ENCODE data around the gene SMIM24. TPM values are rescaled to one million over a fixed set of nuclear protein-coding genes. Genes with fewer than 3 reads are reported as not detected.

SMIM24 gene

DNA sequence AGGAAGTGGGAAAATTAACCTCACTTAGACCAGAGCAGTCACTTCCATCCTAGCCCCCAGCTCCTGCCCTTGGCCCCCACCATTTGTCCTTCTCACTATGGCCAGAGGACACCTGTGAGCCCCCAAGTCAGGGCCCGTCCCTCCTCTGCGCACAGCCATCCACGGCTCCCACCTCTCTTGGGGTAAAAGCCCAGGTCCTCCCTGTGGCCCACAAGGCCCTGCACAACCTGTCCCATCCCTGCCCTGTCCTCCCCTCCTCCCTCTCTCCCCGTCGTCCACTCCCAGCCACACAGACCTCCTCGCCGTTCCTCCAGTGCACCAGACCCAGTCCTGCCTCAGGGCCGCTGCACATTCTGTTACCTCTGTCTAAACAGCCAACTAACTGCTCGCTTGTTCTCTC lies 53.9 kb downstream of the SMIM24 start:
- Histone ChIP-seq H3K27ac (ENCODE audit: low read length, poor library complexity, severe bottlenecking) (no peak overlapping the region), H3K4me2 (ENCODE audit: low read length, poor library complexity, severe bottlenecking) (no peak overlapping the region), H3K9ac (ENCODE audit: low read length) (no peak overlapping the region), H3K27me3 (ENCODE audit: control insufficient read depth in 1 of 2, insufficient read depth in 1 of 2, low read length in 2 of 2) (no peaks in the 10 kb centered on the region), H3K18ac (ENCODE audit: low read depth in 1 of 2, low read length in 2 of 2) (no peak overlapping the region), H2BK12ac (ENCODE audit: low read length in 2 of 2) (peak overlapping the region in 1 of 2 experiments; percentile 2), H2BK5ac (ENCODE audit: low read depth, low read length, poor library complexity, severe bottlenecking) (no peak overlapping the region), H3K9me3 (ENCODE audit: control insufficient read depth, low read length) (no peaks in the 10 kb centered on the region), H2AK5ac (ENCODE audit: low read length, severe bottlenecking) (no peak overlapping the region), H2AFZ (ENCODE audit: low read depth, low read length) (no peak overlapping the region), H3K14ac (ENCODE audit: low read length in 2 of 2) (no peak overlapping the region), H3K4me1 (ENCODE audit: control insufficient read depth, insufficient read depth, low read depth, low read length) (peaks cover 16% of the 10 kb centered on the region), H4K8ac (ENCODE audit: low read length) (no peak overlapping the region), H3K36me3 (ENCODE audit: control insufficient read depth in 1 of 2, insufficient read depth in 2 of 2, low read depth in 1 of 2, low read length in 2 of 2) (peaks cover 20 to 22% of the 10 kb centered on the region in 2 experiments), H3K23ac (ENCODE audit: low read length in 2 of 2) (no peak overlapping the region), H3K4me3 (ENCODE audit: insufficient read depth in 1 of 2, low read depth in 1 of 2, low read length in 2 of 2) (no peak overlapping the region), H2BK15ac (ENCODE audit: low read depth, poor library complexity, severe bottlenecking) (no peak overlapping the region), H3K79me1 (replicated peaks; ENCODE audit: low read length, poor library complexity, severe bottlenecking) (peaks cover 21% of the 10 kb centered on the region), H2BK120ac (ENCODE audit: low read depth, low read length) (no peak overlapping the region), H4K91ac (ENCODE audit: low read length) (no peak overlapping the region), H3K4ac (ENCODE audit: low read depth in 1 of 2, low read length in 2 of 2) (no peak overlapping the region)
- 91% methylated on average over 9 of the region's 9 CpGs for WGBS
- DNase-seq: no peak

Small RNA genes within 50 kb of the gene (small RNA-seq; reads per million reads assigned to genes)
- not detected for gene RF00212 (ENCODE audit: low read depth)
